ENCODE data around the gene LTBP1. TPM values are rescaled to one million over a fixed set of nuclear protein-coding genes. Genes with fewer than 3 reads are reported as not detected.

The LTBP1 gene
- total RNA-seq, 1 donor from 2014 or later = 102 TPM

DNA sequence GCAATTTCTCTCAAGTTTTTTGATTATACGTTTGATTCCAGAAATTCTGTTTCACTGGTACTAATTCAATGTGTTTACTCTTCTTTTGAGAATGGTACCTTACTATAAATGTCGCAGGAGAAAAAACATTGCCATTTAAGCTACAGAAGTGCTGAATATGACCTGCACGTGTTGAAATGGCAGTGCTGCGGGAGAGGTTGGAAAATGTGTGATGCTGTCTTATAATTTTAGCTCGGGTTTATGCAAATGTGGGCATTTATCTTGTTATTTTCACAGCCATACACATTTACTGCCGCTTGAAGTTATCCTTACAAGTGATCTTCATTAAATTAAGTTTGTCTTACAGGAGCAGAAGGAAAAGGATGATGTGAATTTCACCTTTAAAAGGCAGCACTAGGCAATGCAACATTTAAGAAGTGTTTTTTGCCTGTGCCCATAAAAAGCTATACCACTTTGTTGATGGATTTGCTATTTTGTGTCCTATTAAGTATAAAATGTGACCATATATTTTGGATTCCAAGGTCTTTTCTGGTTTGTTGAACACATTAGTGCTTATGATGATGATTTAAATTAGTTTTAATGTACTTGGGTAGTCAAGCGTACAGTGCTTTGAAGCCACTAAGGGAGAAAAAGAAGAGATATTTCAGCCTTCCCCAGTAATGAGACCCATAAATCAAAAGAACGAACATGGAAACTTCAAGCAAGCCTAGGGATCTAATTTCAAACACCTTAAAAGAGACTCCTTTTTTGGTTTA, 112.1 kb downstream of the LTBP1 start:
- no peaks in the 10 kb centered on the region for H3K9me3 Mint-ChIP-seq (ENCODE audit: unreplicated experiment)
- H3K36me3 Mint-ChIP-seq (ENCODE audit: unreplicated experiment) = no peaks in the 10 kb centered on the region
- no peak overlapping the region for H3K4me3 Mint-ChIP-seq (ENCODE audit: unreplicated experiment)
- peak overlapping the region; percentile 80 for H3K27ac Mint-ChIP-seq (ENCODE audit: unreplicated experiment)
- no peak for DNase-seq (ENCODE audit: extremely low spot score, unreplicated experiment)
- TF ChIP-seq, protein P1, sequence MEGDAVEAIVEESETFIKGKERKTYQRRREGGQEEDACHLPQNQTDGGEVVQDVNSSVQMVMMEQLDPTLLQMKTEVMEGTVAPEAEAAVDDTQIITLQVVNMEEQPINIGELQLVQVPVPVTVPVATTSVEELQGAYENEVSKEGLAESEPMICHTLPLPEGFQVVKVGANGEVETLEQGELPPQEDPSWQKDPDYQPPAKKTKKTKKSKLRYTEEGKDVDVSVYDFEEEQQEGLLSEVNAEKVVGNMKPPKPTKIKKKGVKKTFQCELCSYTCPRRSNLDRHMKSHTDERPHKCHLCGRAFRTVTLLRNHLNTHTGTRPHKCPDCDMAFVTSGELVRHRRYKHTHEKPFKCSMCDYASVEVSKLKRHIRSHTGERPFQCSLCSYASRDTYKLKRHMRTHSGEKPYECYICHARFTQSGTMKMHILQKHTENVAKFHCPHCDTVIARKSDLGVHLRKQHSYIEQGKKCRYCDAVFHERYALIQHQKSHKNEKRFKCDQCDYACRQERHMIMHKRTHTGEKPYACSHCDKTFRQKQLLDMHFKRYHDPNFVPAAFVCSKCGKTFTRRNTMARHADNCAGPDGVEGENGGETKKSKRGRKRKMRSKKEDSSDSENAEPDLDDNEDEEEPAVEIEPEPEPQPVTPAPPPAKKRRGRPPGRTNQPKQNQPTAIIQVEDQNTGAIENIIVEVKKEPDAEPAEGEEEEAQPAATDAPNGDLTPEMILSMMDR (IDR thresholded peaks at IDR 0.05) = no peak
- no peaks in the 10 kb centered on the region for H3K27me3 Mint-ChIP-seq (ENCODE audit: unreplicated experiment)
- H3K4me1 Mint-ChIP-seq (ENCODE audit: unreplicated experiment) = peaks cover 30% of the 10 kb centered on the region

DNA sequence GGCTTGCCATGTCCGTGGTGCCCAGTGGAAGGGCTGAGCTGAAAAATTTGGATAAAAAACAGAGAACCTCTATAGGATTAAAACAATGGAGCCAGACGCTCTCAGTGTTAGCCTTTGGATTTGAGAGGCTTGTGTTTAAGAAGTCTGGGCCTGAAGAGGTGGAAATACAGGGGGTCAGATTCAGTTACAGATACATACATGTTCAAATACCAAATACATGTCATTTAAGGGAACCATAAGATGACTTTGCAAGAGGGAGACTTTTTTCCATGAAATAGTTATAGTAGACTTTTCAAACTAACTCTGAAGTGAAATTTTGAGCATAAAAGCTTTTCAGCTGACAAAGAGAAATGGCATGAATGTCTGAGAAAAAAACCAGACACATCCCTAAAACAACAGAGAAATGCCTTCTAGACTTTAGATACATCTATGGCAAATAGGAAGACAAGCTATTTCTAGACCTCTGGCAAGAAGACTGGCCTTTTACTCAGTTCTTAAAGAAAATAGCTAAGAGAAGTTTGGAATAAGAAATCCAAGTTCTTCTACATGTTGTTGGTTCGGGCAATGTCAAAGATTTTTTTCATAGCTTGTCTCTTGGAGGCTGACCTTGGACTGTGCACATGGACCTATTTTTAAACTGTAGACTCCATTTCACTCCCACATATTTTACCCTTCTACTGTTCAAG, 112.9 kb downstream of the LTBP1 start:
- H3K4me1 Mint-ChIP-seq (ENCODE audit: unreplicated experiment) = peaks cover 30% of the 10 kb centered on the region
- no peaks in the 10 kb centered on the region for H3K9me3 Mint-ChIP-seq (ENCODE audit: unreplicated experiment)
- no peak for DNase-seq (ENCODE audit: extremely low spot score, unreplicated experiment)
- TF ChIP-seq, protein P1 (IDR thresholded peaks at IDR 0.05) = no peak
- no peaks in the 10 kb centered on the region for H3K27me3 Mint-ChIP-seq (ENCODE audit: unreplicated experiment)
- H3K27ac Mint-ChIP-seq (ENCODE audit: unreplicated experiment) = peak overlapping the region; percentile 80
- H3K4me3 Mint-ChIP-seq (ENCODE audit: unreplicated experiment) = no peak overlapping the region
- H3K36me3 Mint-ChIP-seq (ENCODE audit: unreplicated experiment) = no peaks in the 10 kb centered on the region

DNA sequence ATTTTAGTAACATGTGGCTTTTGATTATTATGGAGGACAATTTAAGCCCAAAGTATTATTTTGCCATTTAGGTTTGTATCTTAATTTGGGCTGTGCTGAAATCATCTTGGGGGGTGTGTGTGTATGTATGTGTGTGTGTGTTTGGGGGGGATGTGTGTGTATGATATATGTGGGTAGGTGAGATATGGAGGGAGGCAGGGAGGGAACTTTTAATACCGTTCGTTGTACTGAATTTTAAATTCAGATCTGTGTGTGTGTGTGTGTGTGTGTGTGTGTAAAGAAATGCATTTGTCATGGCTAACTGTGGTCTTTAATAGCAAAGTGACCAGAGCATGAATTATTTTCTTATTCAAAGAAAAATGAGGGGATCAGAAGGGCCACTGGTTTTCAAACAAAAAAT, 113.7 kb downstream of the LTBP1 start:
- Mint-ChIP-seq H3K27ac (ENCODE audit: unreplicated experiment) (peak overlapping the region; percentile 80), H3K4me1 (ENCODE audit: unreplicated experiment) (peaks cover 30% of the 10 kb centered on the region), H3K9me3 (ENCODE audit: unreplicated experiment) (no peaks in the 10 kb centered on the region), H3K4me3 (ENCODE audit: unreplicated experiment) (no peak overlapping the region), H3K27me3 (ENCODE audit: unreplicated experiment) (no peaks in the 10 kb centered on the region), H3K36me3 (ENCODE audit: unreplicated experiment) (peaks cover 2% of the 10 kb centered on the region)
- TF ChIP-seq, protein P1 (IDR thresholded peaks at IDR 0.05) = no peak
- DNase-seq (ENCODE audit: extremely low spot score, unreplicated experiment) = no peak

DNA sequence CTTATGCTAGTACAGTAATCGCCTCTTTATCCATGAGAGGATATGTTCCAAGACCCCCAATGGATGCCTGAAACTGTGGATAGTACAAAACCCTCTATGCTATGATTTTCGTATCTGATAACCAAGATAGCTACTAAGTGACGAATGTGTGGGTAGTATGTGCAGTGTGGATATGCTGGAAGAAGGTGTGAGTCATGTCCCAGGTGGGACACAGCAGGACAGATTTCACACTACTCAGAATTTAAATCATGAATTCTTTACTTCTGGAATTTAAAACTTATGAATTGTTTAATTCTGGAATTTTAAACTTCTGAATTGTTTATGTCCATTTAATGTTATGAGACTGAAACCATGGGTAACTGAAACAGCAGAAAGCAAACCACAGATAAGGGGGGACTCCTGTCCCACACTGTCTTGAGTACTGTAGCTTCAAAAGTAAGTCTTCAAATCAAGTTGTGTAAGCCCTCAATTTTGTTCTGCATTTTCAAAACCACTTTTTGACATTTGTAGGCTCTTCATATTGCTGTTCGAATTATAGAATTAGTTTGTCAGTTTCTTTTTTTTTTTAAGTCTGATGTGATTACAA, 116.0 kb downstream of the LTBP1 start:
- no peak overlapping the region for H3K4me3 Mint-ChIP-seq (ENCODE audit: unreplicated experiment)

More for the DNA sequence above, 116.0 kb downstream of the LTBP1 start:
- no peaks in the 10 kb centered on the region for H3K27me3 Mint-ChIP-seq (ENCODE audit: unreplicated experiment)
- DNase-seq (ENCODE audit: extremely low spot score, unreplicated experiment) = no peak
- peaks cover 38% of the 10 kb centered on the region for H3K4me1 Mint-ChIP-seq (ENCODE audit: unreplicated experiment)
- H3K36me3 Mint-ChIP-seq (ENCODE audit: unreplicated experiment) = peaks cover 2% of the 10 kb centered on the region
- no peaks in the 10 kb centered on the region for H3K9me3 Mint-ChIP-seq (ENCODE audit: unreplicated experiment)
- H3K27ac Mint-ChIP-seq (ENCODE audit: unreplicated experiment) = no peak overlapping the region
- TF ChIP-seq, protein P1 (IDR thresholded peaks at IDR 0.05) = no peak

All from osteocyte (in vitro differentiated cells).